GM19452 (cell line): Measurements from ENCODE around the gene DHX8.
"Not testable (repeated sequence)": the region's sequence is repeated elsewhere in the genome, so short reads cannot be mapped to it uniquely, and the experiment has no call there.

ENCODE experiments used
- ATAC-seq: cut with Tn5 transposase; IDR thresholded peaks from one replicate; pipeline ENCODE4 v1.9.1; 2021; ENCODE audit not compliant: unreplicated experiment

Gene DHX8

DNA sequence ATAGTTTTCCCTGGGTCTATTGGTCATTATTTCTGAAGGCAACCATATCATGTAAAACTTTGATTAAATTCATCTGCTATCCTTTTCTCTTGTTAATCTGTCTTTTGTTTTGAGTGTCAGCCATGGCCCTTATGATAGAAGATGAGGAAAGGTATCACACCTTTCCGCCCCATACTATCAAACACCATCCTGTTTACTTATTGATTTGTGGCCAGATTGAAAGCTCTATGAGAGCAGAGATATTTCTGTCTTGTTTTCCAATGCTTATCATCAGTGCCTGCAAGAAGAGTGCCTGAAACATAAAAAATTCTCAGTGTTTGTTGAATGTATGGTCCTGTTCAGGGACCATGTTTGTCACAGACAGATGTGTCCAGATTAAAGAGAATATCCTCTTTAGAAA, 22.6 kb upstream of the DHX8 start:
- no peak for ATAC-seq

DNA sequence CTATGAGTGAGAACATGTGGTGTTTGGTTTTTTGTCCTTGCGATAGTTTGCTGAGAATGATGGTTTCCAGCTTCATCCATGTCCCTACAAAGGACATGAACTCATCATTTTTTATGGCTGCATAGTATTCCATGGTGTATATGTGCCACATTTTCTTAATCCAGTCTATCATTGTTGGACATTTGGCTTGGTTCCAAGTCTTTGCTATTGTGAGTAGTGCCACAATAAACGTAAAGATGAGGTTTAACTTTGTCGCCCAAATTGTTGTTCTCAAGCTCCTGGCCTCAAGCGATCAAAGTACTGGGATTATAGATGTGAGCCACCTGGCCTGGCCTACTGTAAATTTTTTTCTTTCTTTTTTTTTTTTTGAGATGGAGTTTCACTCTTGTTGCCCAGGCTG, 21.2 kb upstream of the DHX8 start:
- ATAC-seq, result not testable (repeated sequence)

DNA sequence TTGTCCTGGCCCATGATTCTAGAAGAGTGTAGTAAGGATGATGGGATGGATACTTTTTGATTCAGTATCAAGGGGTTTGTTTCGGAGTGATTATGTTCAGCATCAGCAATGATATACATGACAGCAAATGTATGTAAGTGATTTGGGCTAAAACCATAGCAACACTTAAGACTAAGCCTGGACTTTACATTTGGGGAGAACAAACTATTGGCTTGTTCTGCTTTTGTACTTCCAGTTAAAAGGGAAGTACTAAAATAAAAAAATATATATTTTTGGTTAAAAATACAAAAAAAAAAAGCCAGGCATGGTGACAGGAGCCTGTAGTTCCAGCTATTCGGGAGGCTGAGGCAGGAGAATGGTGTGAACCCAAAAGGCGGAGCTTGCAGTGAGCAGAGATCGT, 20.5 kb upstream of the DHX8 start:
- ATAC-seq, result no peak

DNA sequence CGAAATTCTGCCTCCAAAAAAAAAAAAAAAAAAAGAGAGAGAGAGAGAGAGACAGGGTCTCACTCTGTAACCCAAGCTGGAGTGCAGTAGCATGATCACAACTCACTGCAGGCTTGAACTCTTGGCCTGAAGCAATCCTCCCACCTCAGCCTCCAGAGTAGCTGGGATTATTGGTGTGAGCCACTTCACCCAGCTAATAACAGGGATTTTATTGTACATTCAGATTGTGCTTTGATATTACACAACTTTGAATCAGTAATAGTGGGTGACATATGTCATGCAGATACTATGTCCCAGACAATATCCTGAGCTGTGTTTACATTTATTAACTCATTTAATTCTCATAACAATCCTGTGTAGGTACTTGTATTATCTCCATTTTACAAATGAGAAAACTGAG, 19.7 kb upstream of the DHX8 start:
- ATAC-seq, result no peak

DNA sequence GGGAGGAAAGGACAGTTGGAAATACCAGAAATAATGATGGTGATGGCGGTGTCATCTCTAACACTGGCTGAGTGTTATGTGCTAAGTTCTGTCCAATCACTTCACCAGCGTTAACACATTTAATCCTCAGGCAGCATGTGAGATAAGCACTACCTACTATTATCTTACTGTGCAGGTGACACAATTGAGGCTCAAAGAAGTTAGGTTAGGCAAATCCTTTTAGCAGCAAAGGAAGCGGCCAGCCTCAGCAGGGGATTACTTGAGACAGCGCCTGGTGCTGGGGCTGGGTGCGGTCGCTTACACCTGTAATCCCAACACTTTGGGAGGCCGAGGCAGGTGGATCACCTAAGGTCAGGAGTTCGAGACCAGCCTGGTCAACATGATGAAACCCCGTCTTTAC, 18.7 kb upstream of the DHX8 start:
- ATAC-seq, result no peak

DNA sequence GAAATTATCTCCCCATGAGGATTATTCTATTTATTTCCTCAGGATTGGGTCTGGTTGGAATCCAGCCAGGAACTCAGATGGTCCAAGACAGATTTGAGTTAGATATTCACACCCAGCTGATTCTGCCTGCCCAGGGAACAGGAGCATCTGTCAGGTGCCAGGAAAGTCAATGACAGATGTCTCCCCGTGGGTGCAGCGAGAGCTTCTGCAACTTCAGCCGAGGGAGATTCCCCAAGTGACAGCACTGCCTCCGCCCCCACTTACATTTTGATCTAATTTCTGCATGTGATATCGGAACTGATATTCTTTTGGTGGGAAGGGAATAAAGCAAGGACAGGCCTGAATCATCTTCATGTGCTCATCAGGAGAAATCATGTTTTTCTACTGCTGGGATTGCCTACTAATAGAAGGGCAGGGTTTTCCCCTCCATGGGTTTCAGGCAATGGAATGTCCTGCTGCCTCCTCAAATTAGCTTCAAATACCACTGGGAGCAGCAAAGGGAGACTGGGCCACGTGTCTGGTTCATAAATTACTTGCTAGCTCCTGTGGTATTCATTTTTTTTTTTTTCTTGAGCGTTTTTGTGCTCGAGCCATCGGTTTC, 15.7 kb upstream of the DHX8 start:
- ATAC-seq, result no peak

DNA sequence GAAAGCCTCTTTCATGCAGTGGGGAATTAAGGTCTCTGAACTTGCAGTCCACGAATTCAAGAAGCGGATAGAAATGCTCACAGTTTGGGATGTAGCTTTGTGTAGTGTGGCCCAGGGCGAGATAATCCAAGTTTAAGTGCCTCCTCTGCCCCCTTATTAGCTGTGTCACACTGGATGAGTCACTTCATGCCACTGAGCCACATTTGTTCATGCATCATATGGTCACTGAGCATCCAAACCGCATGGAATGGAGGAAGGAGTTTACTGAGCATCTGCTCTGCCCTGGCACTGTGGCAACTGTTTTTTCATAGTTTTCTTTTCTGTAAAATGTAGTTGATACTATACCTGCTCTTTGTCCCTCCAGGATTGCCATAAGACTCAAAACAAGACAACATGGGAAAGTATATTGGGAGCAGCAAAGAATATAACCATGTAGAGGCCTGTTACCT, 15.1 kb upstream of the DHX8 start:
- ATAC-seq, result no peak

DNA sequence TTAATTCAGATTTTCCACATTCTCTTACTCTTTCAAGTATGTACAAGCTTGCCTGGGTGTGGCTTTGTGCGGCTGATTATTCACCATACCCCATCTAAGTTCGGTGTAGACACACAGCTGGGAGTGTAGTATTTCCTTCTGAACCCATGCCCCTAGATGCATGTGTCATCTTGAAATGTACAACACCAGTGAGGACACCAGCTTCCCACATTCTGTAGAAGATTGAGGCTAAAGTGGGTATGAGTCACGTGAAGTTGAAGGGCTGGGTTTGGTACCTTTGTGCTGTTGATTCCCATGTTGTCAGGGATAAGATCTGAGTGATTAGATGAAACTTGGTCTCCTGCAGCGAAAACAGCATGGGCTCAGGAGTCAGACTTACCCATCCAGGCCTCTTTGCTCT, 14.6 kb upstream of the DHX8 start:
- no peak for ATAC-seq

DNA sequence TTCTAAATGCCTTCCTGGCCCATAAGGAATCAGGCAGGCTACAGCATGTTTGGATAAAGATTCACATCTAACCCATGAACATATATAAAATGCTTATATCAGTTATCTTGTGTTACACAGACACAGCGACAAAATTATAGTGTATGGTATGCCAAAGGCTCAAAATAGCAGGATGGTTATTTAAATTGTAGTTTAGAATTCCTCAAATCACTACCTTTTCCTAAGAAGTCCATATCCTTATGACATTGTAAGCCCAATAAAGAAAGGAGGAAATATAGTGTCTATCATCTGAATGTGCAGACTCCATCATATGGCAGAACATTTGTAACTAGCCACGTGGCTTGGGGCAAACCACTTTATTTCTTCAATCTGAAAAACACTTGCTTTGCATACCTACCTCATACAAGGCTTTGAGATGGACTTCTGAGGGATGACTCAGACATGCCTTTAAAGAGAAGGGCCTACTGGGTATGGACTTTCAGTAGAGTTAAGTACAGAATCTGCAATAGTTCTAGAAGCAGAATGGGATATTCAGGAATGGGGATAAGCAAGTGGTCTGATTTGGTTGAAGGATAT, 12.1 kb upstream of the DHX8 start:
- no peak for ATAC-seq

DNA sequence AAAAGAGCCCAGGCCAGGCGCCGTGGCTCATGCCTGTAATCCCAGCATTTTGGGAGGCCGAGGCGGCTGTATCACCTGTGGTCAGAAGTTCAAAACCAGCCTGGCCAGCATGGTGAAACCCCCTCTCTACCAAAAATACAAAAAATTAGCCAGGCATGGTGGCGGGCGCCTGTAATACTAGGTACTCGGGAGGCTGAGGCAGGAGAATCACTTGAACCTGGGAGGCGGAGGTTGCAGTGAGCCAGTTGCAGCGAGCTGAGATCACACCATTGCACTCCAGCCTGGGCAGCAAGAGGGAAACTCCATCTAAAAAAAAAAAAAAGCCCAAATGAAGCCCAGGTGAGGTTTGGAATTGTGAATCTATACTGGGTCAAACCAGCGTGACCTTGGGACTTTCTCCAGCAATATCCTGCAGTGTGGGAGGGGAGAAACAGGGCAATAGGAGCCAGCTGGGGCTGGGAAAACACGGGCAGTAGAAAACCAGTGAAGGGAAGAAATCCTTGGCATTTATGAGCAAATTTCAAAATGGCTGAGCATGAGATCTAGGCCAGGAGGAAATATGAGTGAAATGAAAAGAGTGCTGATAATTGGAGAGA, 8.2 kb upstream of the DHX8 start:
- ATAC-seq, result no peak

DNA sequence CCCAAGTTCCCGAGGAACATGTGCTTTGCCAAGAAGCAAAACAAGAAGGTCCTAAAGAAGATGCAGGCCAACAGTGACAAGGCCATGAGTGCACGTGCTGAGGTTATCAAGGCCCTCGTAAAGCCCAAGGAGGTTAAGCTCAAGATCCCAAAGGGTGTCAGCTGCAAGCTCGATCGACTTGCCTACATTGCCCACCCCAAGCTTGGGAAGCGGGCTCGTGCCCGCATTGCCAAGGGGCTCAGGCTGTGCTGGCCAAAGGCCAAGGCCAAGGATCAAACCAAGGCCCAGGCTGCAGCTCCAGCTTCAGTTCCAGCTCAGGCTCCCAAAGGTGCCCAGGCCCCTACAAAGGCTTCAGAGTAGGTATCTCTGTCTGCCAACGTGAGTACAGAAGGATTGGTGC, 7.5 kb upstream of the DHX8 start:
- ATAC-seq, result not testable (repeated sequence)

DNA sequence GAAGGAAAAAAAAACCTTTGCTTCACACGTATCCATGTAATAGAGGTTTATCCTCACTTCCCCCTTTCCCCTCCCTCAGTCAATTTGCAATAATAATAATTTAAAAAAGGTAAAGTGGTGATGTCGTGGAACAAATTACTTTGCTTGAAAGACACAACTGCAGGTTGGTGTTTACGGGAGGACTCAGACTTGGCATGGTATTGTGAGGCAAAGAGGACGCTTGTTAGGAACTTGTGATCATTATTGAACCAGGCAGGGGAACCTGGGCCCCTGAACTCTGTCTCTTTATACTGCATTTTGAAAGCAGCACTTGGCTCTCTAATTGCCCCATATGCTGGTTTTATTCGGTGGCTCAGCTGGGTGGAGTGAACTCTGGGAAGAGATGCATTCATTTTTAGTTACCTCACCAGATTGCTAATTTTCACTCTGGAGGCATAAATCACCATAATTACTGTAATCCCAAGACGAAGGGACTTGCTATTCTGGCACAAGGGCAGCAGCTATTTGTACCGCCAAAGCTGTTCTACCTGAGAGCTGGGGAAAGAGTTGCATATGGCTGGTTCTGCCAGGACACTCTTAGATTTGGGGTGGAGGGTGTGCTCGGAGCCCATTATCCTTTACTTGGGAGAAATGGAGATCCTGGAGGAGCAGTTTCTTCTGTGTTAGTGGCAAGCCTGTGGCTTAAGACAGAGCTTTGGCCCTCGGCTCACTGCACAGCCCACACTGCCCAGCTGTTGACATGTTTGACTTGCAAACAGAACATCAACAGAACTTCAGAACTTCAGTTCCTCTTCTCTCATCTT, 5.7 kb upstream of the DHX8 start:
- no peak for ATAC-seq

DNA sequence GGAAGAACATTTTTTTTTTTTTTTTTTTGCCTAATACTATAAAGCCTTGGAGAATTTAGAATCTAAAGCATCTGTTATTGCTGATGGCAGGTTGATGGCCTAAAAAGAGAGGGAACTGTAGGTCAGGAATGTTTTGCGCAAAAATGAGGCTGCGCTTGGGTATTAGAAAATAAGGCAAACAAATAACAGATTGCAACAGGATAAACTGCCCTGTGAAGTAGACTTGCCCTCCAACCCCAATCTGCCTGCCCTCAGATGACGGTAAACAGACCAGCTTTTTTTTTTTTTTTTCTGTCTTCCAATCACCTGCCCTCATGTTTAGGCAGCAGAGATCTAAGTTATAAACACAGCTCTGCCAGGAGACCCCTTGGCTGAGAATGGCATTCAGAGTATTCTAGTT, 3.8 kb upstream of the DHX8 start:
- ATAC-seq, result no peak

DNA sequence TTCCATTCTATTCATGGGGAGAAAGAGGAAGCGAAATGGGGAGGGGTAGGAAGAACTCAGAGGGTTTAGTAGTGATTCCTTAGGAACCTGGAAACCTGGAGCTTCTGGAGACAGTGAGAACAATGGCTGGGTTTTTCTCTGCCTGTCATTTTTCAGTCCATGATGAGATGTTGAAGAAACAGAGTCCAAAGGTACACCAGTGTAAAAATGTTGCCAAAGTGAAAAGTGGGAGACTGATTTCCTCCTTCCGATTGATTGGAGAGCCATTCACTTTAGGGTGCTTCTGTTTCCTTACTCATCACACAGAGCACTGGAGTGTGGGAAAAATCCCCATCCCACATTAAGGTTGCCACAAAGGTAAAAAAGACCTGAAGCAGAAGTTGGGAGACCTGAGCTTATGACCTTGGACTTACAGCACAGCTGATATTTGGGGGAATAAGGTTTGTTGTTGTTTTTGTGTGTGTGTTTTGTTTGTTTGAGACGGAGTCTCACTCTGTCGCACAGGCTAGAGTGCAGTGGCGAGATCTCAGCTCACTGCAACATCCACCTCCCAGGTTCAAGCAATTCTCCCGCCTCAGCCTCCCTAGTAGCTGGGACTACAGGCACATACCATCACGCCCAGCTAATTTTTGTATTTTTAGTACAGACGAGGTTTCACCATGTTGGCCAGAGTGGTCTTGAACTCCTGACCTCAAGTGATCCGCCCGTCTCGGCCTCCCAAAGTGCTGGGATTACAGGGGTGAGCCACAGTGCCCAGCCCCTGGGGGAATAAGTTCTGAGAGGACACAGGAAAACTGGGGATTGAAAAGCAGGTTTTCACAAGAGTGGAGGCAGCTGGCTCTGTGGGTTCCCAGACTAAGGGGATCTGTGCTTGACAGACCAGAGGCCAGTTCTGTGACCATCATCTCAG, 1.4 kb upstream of the DHX8 start:
- ATAC-seq, result no peak

DNA sequence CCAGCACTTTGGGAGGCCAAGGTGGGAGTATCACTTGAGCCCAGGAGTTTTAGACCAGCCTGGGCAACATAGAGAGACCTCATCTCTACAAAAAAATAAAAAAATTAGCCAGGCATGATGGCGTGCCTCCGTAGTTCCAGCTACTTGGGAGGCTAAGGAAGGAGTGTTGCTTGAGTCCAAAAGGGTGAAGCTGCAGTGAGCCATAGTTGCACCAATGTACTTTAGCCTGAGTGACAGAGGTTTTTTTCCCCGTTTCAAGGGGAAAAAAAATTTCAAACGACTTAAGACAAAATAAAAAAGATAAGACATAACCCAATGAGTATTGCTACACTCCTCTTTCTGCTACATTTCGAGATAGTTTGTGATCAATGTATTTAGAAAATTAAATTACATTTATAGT, 6.8 kb downstream of the DHX8 start:
- no peak for ATAC-seq

DNA sequence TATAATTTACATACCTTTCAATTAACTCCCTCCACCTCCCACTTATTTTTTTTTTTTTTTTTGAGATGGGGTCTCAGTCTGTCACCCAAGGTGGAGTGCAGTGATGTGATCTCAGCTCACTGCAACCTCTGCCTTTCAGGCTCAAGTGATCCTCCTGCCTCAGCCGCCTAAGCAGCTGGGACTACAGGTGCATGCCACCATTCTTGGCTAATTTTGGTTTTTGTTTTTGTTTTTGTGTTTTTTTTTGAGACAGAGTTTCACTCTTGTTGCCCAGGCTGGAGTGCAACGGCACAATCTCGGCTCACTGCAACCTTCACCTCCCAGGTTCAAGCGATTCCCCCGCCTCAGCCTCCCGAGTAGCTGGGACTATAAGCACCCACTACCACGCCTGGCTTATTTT, 25.7 kb downstream of the DHX8 start:
- not testable (repeated sequence) for ATAC-seq

DNA sequence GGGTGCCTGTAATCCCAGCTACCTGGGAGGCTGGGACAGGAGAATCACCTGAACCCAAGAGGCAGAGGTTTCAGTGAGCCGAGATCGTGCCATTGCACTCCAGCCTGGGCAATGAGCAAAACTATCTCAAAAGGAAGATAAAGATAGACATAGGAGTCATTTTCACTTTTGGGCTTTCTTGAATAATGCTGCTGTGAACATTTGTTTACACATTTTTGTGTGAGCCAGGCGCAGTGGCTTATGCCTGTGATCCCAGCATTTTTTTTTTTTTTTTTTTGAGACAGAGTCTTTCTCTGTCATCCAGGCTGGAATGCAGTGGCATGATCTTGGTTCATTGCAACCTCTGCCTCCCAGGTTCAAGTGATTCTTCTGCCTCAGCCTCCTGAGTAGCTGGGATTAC, 27.4 kb downstream of the DHX8 start:
- not testable (repeated sequence) for ATAC-seq

DNA sequence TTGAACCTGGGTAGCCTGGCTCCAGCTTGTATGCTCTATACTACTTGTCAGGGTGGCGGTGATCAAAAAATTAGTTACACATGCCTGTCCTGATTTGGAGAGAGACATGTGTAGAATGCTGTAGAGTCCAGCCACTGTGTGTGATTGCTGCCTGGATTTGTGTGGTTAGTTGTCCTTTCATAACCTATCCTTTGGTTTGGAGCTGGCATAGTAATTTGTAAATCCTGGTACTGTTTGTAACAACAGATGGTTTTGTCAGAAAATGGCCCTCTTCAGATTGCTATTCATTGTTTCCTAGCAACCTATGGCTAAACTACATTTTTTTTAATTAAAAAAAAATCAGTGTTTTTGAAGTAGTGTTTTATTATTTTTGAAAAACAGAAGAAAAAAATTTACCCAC, 31.9 kb downstream of the DHX8 start:
- no peak for ATAC-seq

DNA sequence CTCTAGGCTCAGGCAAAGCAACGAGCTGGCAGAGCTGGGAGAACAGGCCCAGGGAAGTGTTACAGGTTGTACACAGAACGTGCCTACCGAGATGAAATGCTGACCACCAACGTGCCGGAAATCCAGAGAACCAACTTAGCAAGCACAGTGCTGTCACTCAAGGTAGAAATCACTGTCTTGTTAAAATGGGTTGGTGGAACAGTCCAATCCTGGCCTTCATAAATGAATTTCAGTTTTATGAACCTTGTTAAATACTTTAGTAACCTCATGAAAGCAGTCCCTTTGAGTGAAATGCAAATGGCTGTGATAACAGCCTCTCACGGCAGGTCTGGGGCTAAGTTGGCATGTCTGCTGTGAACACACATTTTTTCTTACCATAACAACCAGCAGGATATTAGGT, 33.4 kb downstream of the DHX8 start:
- no peak for ATAC-seq

DNA sequence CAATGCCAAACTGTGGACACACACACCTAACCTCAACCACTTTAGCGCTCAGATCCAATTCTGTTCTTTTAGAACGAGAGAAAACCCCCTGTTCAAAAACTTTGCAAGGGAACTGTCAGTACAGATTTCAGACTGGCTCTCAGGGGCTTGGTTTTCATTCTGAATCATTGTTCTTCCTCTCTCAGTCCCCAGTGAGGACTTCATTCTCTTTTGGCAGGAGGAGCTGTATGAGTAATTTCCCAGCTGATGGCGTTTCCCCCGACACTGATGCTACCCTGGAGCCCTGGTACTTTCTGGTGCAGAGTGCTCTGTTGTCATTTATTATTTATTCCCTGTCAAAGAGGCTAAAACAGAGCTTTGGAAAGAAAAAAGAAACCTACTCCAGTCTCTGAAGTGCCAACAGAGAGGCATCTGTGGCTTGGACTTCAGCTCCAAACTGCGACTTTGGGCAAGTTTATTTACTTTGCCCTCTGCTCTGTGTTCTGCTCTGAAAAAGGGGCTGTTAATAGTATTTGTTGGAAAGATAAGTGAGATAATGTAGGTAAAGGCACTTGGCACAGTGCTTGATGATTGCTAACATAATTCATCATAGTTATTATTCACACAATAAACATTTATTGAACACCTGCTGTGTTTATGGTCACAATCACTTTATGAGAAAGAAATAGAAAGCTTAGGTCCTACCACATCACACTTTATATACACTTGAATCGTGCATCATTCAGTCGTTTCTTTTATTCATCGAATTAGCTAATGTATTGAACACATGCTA, 34.0 kb downstream of the DHX8 start:
- no peak for ATAC-seq
